GM12892 (cell line): ENCODE measurements around the gene KTN1.

Experiments
- POLR2A ChIP-seq: IDR thresholded peaks from 2 replicates; pipeline ENCODE4 v1.6.1; 2011; ENCODE audit warnings: low read depth, low read length, control low read depth
- POLR2AphosphoS5 ChIP-seq: IDR thresholded peaks from 2 replicates; pipeline ENCODE4 v1.6.1; 2011; ENCODE audit warnings: low read depth, low read length, control low read depth

GRCh38 chr14:55638665-55639064, 58.7 kb downstream of the KTN1 start:
- TF ChIP-seq POLR2AphosphoS5 (no peak), POLR2A (no peak)
